Uterus (tissue), 4 donors: ENCODE data around the gene CFTR. TPM values are rescaled to one million over a fixed set of nuclear protein-coding genes. Genes with fewer than 3 reads are reported as not detected.

Experiments
- DNase-seq, 2 donors: peaks; one replicate each; pipeline ENCODE4 v3.0.0-alpha.2; 2019 to 2020
- H3K27ac ChIP-seq, 2 donors: fragments of 200-600 bp; sonication (generic); 1 replicate in 1 of 2; 2 replicates in 1 of 2; pipeline ENCODE4 v1.5.1; 2016 to 2018
- H3K27me3 ChIP-seq, 2 donors: fragments of 200-600 bp; sonication (generic); one replicate each; pipeline ENCODE4 v1.5.1; 2018 to 2019; ENCODE audit warnings: control low read depth in 1 of 2
- H3K36me3 ChIP-seq, 2 donors: fragments of 200-600 bp; sonication (generic); one replicate each; pipeline ENCODE4 v1.5.1; 2019; ENCODE audit warnings: control low read depth in 1 of 2
- H3K4me1 ChIP-seq, 2 donors: fragments of 200-600 bp; sonication (generic); one replicate each; pipeline ENCODE4 v1.5.1; 2018 to 2019; ENCODE audit warnings: control low read depth in 1 of 2
- H3K4me3 ChIP-seq, 2 donors: fragments of 200-600 bp; sonication (generic); 1 replicate in 1 of 2; 2 replicates in 1 of 2; pipeline ENCODE4 v1.5.1; 2018 to 2019; ENCODE audit warnings: mild to moderate bottlenecking in 1 of 2
- H3K9me3 ChIP-seq, 2 donors: fragments of 200-600 bp; sonication (generic); one replicate each; pipeline ENCODE4 v1.5.1; 2019; ENCODE audit warnings: control low read depth in 1 of 2
- POLR2A ChIP-seq, 2 donors: fragments of 450-650 bp; IDR thresholded peaks; one replicate each; pipeline ENCODE4 v1.6.1; 2016; ENCODE audit warnings: antibody characterized with exemption in 2 of 2, mild to moderate bottlenecking in 1 of 2, moderate library complexity in 1 of 2
- intact Hi-C: fragments of 100-400 bp; cut with DNase I; formaldehyde crosslinking; loops from one replicate; pipeline ENCODE4 v1.15.1; 2023; ENCODE audit warnings: low total_unique reads
- total RNA-seq, 4 donors: library from RNA; depleted of rRNA in 3 of 4; stranded (reverse); fragments of >200 nt in 3 of 4; gene quantifications; one replicate each; pipeline versions ENCODE4 v1.1.0 to v1.2.4, GENCODE V29; 2014 to 2023
- TF ChIP-seq, protein P1 (sequence below), 4 experiments: fragments of 200-600 bp in 2 of 4; fragments of 450-650 bp in 2 of 4; sonication (generic) in 2 of 4; IDR thresholded peaks; one replicate each; pipeline ENCODE4 v1.5.1; 2016 to 2019; ENCODE audit warnings: antibody characterized with exemption in 4 of 4, mild to moderate bottlenecking in 2 of 4, moderate library complexity in 1 of 4
- donor health status: DM: yes; HTN: yes; CAD: no.

The CFTR gene
- total RNA-seq, 4 donors from 2014 or later, result under 0.01 to 11.6 (median under 0.01) TPM; not detected in 1

DNA sequence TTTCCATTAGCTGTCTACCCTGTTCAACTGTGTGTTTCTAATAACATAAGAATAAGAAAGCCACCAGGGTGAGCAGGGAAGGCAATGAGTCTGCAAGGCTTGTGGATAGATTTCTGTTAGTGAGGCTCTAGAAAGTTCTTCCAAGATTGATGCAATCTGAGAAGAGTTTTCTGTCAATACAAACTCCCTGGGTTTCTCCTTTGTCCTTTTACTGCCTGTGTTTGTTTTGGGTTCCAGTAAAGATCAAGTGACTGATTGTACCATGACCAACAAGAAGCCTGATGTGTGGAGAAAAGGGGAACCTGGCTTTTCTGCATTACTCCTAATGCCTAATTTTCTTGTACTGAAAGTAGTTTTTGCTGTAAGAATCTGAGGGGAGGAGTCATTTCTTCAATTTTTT, 139.9 kb downstream of the CFTR start:
- H3K27me3 ChIP-seq, result no peaks in the 10 kb centered on the region
- TF ChIP-seq, protein P1, sequence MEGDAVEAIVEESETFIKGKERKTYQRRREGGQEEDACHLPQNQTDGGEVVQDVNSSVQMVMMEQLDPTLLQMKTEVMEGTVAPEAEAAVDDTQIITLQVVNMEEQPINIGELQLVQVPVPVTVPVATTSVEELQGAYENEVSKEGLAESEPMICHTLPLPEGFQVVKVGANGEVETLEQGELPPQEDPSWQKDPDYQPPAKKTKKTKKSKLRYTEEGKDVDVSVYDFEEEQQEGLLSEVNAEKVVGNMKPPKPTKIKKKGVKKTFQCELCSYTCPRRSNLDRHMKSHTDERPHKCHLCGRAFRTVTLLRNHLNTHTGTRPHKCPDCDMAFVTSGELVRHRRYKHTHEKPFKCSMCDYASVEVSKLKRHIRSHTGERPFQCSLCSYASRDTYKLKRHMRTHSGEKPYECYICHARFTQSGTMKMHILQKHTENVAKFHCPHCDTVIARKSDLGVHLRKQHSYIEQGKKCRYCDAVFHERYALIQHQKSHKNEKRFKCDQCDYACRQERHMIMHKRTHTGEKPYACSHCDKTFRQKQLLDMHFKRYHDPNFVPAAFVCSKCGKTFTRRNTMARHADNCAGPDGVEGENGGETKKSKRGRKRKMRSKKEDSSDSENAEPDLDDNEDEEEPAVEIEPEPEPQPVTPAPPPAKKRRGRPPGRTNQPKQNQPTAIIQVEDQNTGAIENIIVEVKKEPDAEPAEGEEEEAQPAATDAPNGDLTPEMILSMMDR (IDR thresholded peaks at IDR 0.05), result no peak
- no peak for TF ChIP-seq POLR2A (IDR thresholded peaks at IDR 0.05)
- H3K9me3 ChIP-seq, result no peaks in the 10 kb centered on the region
- intact Hi-C loops, result no loop called here
- H3K4me3 ChIP-seq, result no peak overlapping the region
- H3K36me3 ChIP-seq, result no peaks in the 10 kb centered on the region
- no peak overlapping the region for H3K27ac ChIP-seq
- no peak for DNase-seq
- no peaks in the 10 kb centered on the region for H3K4me1 ChIP-seq

DNA sequence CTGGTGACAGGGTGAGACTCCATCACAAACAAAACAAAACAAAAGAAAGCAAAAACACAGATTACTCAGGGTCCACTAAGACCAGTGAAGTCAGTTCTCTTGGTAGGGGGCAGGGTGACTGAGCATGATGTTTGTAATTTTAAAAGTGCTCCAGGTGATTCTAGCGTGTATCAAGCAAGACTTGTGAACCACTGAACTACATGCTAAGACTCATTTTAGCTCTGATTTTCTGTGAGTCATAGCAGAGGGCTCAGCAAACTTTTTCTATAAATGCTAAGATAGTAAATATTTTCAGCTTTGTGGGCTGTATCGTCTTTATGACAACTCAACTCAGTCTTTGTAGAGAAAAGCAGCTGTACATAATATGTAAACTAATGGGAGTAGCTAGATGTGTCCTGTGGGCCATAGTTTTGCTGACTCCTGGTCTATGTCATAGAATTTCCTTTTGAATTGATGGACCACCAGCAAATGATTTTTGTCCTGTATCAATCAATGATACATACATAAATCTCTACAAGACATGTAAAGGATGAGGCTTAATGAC, 141.3 kb downstream of the CFTR start:
- Histone ChIP-seq H3K4me1 (no peaks in the 10 kb centered on the region), H3K9me3 (no peaks in the 10 kb centered on the region), H3K4me3 (no peak overlapping the region), H3K27me3 (no peaks in the 10 kb centered on the region), H3K36me3 (no peaks in the 10 kb centered on the region), H3K27ac (no peak overlapping the region)
- TF ChIP-seq, protein P1 (IDR thresholded peaks at IDR 0.05), result no peak
- no peak for TF ChIP-seq POLR2A (IDR thresholded peaks at IDR 0.05)
- DNase-seq, result no peak
- intact Hi-C loops, result no loop called here

DNA sequence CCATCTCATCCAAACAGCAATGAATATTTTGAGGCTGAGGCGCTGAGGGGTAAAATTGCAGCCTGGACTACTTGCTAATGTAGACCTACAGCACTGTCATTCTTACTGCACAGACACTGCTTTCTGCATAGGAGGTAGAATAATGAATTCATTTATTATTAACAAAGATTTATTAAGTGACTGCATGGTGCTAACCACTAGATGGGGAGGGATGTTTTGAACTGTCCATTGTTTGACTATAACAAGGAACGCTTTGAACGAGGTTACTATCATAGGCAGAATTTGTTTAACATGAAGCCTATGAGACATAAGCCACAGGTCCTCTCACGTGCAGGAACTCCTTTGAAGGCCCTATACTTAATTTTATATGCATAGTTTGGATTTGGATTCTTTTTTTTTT, 143.8 kb downstream of the CFTR start:
- Histone ChIP-seq H3K27me3 (no peaks in the 10 kb centered on the region), H3K4me1 (no peaks in the 10 kb centered on the region), H3K4me3 (no peak overlapping the region), H3K27ac (no peak overlapping the region), H3K36me3 (no peaks in the 10 kb centered on the region), H3K9me3 (no peaks in the 10 kb centered on the region)
- no peak for DNase-seq
- TF ChIP-seq, protein P1 (IDR thresholded peaks at IDR 0.05), result no peak
- TF ChIP-seq POLR2A (IDR thresholded peaks at IDR 0.05), result no peak
- intact Hi-C loops, result no loop called here

DNA sequence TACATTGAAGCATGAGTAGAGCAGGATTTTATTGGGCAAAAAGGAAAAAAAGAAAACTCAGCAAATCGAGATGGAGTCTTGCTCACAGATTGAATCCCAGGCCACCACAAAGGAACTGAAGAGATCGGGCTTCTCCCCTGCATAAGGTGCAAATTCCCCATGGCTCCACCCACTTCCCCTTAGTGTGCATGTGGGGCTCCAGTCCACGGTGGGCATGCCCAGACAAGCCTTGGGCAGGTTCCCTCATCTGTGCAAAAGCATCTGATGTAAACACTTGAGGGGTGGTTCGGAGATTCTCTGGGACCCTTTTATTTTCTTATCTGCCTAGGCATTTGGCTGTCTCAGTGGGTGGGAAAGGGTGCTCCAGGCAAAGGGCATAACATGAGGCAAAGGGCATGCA, 150.7 kb downstream of the CFTR start:
- Histone ChIP-seq H3K4me3 (no peak overlapping the region), H3K9me3 (no peaks in the 10 kb centered on the region)
- intact Hi-C loops, result no loop called here

DNA sequence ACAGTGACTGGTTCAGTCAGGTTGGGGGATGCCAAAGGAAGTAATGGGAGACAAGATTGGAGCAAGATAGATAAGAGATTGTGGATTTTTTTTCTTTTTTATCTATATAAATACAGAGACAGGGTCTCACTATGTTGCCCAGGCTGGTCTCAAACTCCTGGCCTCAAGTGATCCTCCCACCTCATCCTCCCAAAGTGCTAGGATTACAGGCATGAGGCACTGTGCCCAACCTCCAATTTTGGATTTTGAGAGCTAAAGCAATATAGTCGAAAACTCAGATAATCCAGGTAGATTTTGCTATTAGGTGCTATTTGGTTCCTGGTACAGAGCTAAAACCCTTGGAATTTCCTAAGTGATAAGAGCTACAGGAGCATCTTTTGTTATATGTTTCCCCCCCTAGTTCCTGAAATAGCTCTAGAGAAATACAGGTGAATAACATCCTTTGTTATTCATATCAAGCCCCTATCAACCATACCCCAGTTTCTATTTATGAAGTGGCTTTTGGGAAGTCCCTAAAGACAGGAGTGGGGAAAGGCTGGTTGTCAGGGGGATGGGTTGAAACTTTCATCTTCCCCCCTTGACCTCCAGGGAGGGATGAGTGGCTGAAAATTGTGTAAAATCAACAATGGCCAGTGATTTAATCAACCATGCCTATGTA, 151.2 kb downstream of the CFTR start:
- DNase-seq, result no peak
- Histone ChIP-seq H3K27ac (no peak overlapping the region), H3K4me1 (no peaks in the 10 kb centered on the region), H3K36me3 (no peaks in the 10 kb centered on the region), H3K4me3 (no peak overlapping the region), H3K27me3 (no peaks in the 10 kb centered on the region), H3K9me3 (no peaks in the 10 kb centered on the region)
- intact Hi-C loops, result no loop called here
- no peak for TF ChIP-seq POLR2A (IDR thresholded peaks at IDR 0.05)
- TF ChIP-seq, protein P1 (IDR thresholded peaks at IDR 0.05), result no peak

More for the DNA sequence above, 150.7 kb downstream of the CFTR start:
- TF ChIP-seq POLR2A (IDR thresholded peaks at IDR 0.05), result no peak
- TF ChIP-seq, protein P1 (IDR thresholded peaks at IDR 0.05), result no peak
- Histone ChIP-seq H3K27me3 (no peaks in the 10 kb centered on the region), H3K27ac (no peak overlapping the region), H3K4me1 (no peaks in the 10 kb centered on the region), H3K36me3 (no peaks in the 10 kb centered on the region)
- DNase-seq, result no peak
